KG1 (cell line): ENCODE data around the gene MRPL45.

Experiments used
- DNase-seq: peaks from one replicate; lab custom pipeline; 2025; lab: John Stamatoyannopoulos, UW

The MRPL45 gene

GRCh38 chr17:38325221-38325851, 28.4 kb downstream of the MRPL45 start:
- no peak for DNase-seq

GRCh38 chr17:38326996-38327792, 30.2 kb downstream of the MRPL45 start:
- DNase-seq: no peak

- DNase-seq: no peak
Observed at GRCh38 chr17:38327936-38328335, 31.0 kb downstream of the MRPL45 start.

- DNase-seq: no peak
Observed at GRCh38 chr17:38328620-38329019, 31.7 kb downstream of the MRPL45 start.

- no peak for DNase-seq
Observed at GRCh38 chr17:38329284-38329683, 32.3 kb downstream of the MRPL45 start.

GRCh38 chr17:38329808-38330730, 33.1 kb downstream of the MRPL45 start:
- no peak for DNase-seq

- no peak for DNase-seq
Observed at GRCh38 chr17:38330941-38331411, 34.0 kb downstream of the MRPL45 start.

GRCh38 chr17:38332735-38333134, 35.8 kb downstream of the MRPL45 start:
- DNase-seq: no peak

- DNase-seq: no peak
Observed at GRCh38 chr17:38333635-38334295, 36.8 kb downstream of the MRPL45 start.

- DNase-seq: no peak
Observed at GRCh38 chr17:38334480-38335364, 37.8 kb downstream of the MRPL45 start.

GRCh38 chr17:38336838-38337237, 39.9 kb downstream of the MRPL45 start:
- no peak for DNase-seq

- no peak for DNase-seq
Observed at GRCh38 chr17:38338053-38338452, 41.1 kb downstream of the MRPL45 start.

GRCh38 chr17:38338535-38338934, 41.6 kb downstream of the MRPL45 start:
- no peak for DNase-seq

GRCh38 chr17:38339891-38340290, 42.9 kb downstream of the MRPL45 start:
- no peak for DNase-seq

GRCh38 chr17:38341035-38341721, 44.2 kb downstream of the MRPL45 start:
- no peak for DNase-seq

- no peak for DNase-seq
Observed at GRCh38 chr17:38342886-38343607, 46.1 kb downstream of the MRPL45 start.

- DNase-seq: no peak
Observed at GRCh38 chr17:38343608-38344419, 46.8 kb downstream of the MRPL45 start, which contains the start of gene GPR179. Gene GPR179 (minus strand): TSS chr17:38343956. CDS start chr17:38343789, 167 bp downstream.

GRCh38 chr17:38344420-38344745, 47.4 kb downstream of the MRPL45 start:
- DNase-seq: no peak

- DNase-seq: no peak
Observed at GRCh38 chr17:38345743-38346142, 48.8 kb downstream of the MRPL45 start.
